Right forelimb (tissue), 1 donor: ENCODE results near the gene ZBTB47.

Experiments
- DNase-seq: peaks from one replicate; pipeline ENCODE4 v3.0.0-alpha.2; 2018

ZBTB47 gene

GRCh38 chr3:42654331-42655201 is 1.1 kb downstream of the ZBTB47 start:
- DNase-seq: peak; percentile 75

- DNase-seq: no peak
These were observed 1.9 kb downstream of the ZBTB47 start for GRCh38 chr3:42655331-42655888.

GRCh38 chr3:42655980-42656679 is 2.6 kb downstream of the ZBTB47 start:
- DNase-seq: no peak

GRCh38 chr3:42656680-42657610 is 3.4 kb downstream of the ZBTB47 start:
- no peak for DNase-seq

GRCh38 chr3:42657675-42658074 is 4.2 kb downstream of the ZBTB47 start:
- DNase-seq: no peak

GRCh38 chr3:42658091-42658770 is 4.7 kb downstream of the ZBTB47 start:
- DNase-seq: no peak

- no peak for DNase-seq
These were observed 5.4 kb downstream of the ZBTB47 start for GRCh38 chr3:42658771-42659390.

- DNase-seq: no peak
These were observed 6.1 kb downstream of the ZBTB47 start for GRCh38 chr3:42659451-42660130.

- no peak for DNase-seq
These were observed 6.7 kb downstream of the ZBTB47 start for GRCh38 chr3:42660131-42660715.

GRCh38 chr3:42660898-42661297 is 7.4 kb downstream of the ZBTB47 start:
- DNase-seq: no peak

GRCh38 chr3:42661593-42662022 is 8.1 kb downstream of the ZBTB47 start:
- no peak for DNase-seq

GRCh38 chr3:42662037-42662812 is 8.7 kb downstream of the ZBTB47 start:
- no peak for DNase-seq

- DNase-seq: no peak
These were observed 9.5 kb downstream of the ZBTB47 start for GRCh38 chr3:42662813-42663535.

- DNase-seq: no peak
These were observed 10.3 kb downstream of the ZBTB47 start for GRCh38 chr3:42663581-42664437.

- DNase-seq: no peak
These were observed 10.9 kb downstream of the ZBTB47 start for GRCh38 chr3:42664438-42664803.

GRCh38 chr3:42665050-42665878 is 11.8 kb downstream of the ZBTB47 start:
- no peak for DNase-seq

GRCh38 chr3:42666022-42666421 is 12.5 kb downstream of the ZBTB47 start:
- DNase-seq: no peak
